PC-3 (cell line): ENCODE measurements around the gene TMEM91.

Experiments
- CTCF ChIP-seq: fragments of 300-600 bp; sonication (generic); conservative IDR thresholded peaks from 2 replicates; pipeline ENCODE4 v1.5.1; 2017; ENCODE audit warnings: antibody characterized with exemption, low read depth, mild to moderate bottlenecking, low read length
- EZH2 ChIP-seq: fragments of 300-600 bp; sonication (generic); IDR thresholded peaks from one replicate; pipeline ENCODE4 v1.6.1; 2017; ENCODE audit warnings: antibody characterized with exemption, mild to moderate bottlenecking, low read length; ENCODE audit not compliant: unreplicated experiment
- EZH2phosphoT487 ChIP-seq: fragments of 300-600 bp; sonication (generic); IDR thresholded peaks from 2 replicates; pipeline ENCODE4 v1.6.1; 2018; ENCODE audit warnings: mild to moderate bottlenecking, antibody characterized with exemption, low read length, borderline replicate concordance

- TF ChIP-seq CTCF (no peak), EZH2 (no peak), EZH2phosphoT487 (no peak)
Observed at GRCh38 chr19:41373993-41374392, 2.3 kb upstream of the TMEM91 start.
